Omental fat pad (tissue), 4 donors: Measurements from ENCODE around the gene CLNK. TPM values are rescaled to one million over a fixed set of nuclear protein-coding genes. Genes with fewer than 3 reads are reported as not detected.

Experiments used
- ATAC-seq: fragments of 150-250 bp; one replicate; pipeline ENCODE4 v1.9.1; 2016; ENCODE audit warnings: mild to moderate bottlenecking, moderate library complexity; ENCODE audit not compliant: low FRiP score
- DNase-seq: peaks from one replicate; pipeline ENCODE4 v3.0.0-alpha.2; 2019; ENCODE audit warnings: low spot score
- CTCF ChIP-seq, 3 donors: fragments of 450-650 bp; IDR thresholded peaks; one replicate each; pipeline ENCODE4 v1.5.1; 2016 to 2017; ENCODE audit warnings: antibody characterized with exemption in 3 of 3, mild to moderate bottlenecking in 3 of 3, moderate library complexity in 2 of 3
- total RNA-seq, 4 donors: library from RNA; depleted of rRNA; stranded (reverse); fragments of >200 nt; gene quantifications; one replicate each; pipeline ENCODE4 v1.1.0, GENCODE V29; 2016

CLNK gene
- total RNA-seq, 4 donors from 2014 or later: not detected

DNA sequence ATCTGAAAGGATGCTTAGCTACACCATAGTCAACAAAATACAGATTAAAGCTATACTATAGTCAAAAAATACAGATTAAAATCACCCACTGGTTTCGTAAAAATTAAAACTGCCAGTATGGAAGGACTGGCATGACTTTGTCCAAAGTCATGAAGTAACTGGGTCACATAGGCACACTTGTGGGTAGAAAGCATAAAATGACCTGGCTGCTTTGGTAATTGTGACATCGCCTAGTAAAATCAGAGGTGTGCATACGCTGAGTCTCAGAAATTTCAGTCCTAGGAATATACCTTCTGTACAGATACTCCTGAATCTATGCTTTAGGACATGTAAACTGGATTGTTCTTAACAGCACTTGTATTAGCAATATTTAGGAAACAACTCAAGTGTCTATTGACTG lies 28.1 kb downstream of the CLNK start:
- no peak for TF ChIP-seq CTCF (IDR thresholded peaks at IDR 0.05)
- DNase-seq: no peak
- no peak for ATAC-seq

DNA sequence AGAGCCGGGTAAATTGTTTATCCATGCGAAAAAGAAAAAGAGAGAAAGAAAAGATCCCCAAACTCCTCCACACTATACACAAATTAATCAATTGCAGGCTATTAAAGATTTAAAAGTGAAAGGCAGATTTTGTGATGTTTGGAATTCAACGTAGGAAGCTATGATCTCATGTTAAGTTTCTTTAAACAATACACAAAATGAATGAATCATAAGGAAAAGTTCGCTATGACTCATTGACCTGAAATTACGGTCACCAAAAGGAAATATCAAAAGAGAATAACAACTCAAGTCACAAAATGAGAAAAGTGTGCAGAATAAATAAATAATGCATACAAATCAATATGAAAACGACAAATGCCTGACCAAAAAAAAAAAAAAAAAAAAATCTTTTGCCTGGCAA lies 28.6 kb downstream of the CLNK start:
- TF ChIP-seq CTCF (IDR thresholded peaks at IDR 0.05): no peak
- DNase-seq (no peak), ATAC-seq (no peak)

- no peak for ATAC-seq
- no peak for TF ChIP-seq CTCF (IDR thresholded peaks at IDR 0.05)
- DNase-seq: no peak
These were observed 36.1 kb downstream of the CLNK start for GRCh38 chr4:10648479-10648878.

- TF ChIP-seq CTCF (IDR thresholded peaks at IDR 0.05): no peak
These were observed 36.7 kb downstream of the CLNK start for GRCh38 chr4:10647846-10648245.

DNA sequence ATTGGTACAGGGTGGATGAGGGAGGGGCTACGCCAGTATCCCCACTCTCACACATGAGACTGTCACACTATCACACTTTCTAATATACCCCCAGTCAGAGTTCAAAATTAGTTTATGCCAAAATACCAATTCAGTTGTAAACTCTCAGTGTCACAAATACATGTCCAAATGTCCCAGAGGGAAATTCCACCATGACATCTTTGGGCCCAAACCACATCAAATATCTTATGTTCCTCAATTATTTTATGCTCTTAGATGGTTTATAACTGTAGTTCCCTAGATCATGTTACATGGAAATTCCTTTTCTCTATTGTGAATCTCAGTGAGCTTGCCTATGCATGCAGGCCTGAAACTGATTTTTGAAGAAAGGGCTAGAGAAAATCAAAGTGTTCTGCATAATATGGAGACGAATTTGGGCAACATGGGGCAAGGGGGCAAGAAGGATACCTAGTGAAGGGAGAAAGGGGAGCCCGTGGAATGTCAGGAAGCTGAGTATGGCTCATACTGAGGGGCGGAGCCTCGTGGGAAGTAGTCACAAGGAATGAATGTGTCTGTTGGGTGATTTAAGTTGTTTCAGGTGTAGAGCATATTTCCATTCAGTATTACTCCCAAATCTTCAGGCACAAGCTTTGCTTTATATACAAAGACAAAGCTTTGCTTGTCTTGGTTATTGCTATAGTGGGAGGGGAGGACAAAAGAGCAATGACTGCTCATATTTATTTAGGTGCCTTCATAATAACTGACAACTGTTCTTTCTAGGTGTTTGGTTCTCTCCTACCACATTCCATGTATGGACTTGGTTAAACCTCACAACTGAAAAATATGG lies 40.8 kb downstream of the CLNK start:
- no peak for TF ChIP-seq CTCF (IDR thresholded peaks at IDR 0.05)
- DNase-seq (no peak), ATAC-seq (no peak)

More at GRCh38 chr4:10647846-10648245, 36.7 kb downstream of the CLNK start:
- ATAC-seq (no peak), DNase-seq (no peak)

DNA sequence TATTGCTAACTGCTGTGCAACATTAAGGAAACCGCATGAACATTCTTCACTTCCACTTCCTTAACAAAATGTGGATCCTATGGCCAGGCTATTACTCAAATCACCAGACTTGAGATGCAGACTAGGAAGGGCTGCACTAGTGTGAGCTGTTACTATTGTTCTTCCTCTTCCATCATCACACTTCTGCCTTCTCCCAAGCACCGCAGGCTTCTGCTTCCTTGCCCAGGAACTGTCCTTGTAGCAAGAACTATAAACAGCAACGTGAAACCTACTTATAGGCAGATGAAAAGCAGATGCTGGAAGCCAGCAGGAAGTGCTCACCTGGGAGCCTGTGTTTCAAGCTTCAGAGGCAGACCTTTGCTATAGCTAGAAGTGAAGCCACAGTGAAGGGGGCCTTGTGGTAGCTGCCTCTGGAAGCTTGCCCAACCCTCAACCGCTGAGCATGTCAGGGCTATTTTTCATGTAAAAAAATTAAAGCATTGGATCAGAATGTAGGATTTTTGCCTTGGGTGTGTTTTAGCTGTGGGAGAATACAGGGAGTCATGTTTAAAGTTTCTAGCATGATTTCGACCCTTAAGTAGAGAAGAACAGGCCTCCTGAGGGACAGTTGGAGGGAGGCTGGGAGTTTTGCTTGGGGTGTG lies 43.9 kb downstream of the CLNK start:
- ATAC-seq: no peak

More for the DNA sequence above, 43.9 kb downstream of the CLNK start:
- DNase-seq: no peak
- no peak for TF ChIP-seq CTCF (IDR thresholded peaks at IDR 0.05)
